Raji (cell line): ENCODE measurements around the gene TMEM256.

ENCODE experiments used
- POLR2A ChIP-seq: IDR thresholded peaks from 2 replicates; pipeline ENCODE4 v1.6.1; 2011; ENCODE audit warnings: low read depth, low read length, control low read depth; ENCODE audit not compliant: insufficient read depth

TMEM256 gene

DNA sequence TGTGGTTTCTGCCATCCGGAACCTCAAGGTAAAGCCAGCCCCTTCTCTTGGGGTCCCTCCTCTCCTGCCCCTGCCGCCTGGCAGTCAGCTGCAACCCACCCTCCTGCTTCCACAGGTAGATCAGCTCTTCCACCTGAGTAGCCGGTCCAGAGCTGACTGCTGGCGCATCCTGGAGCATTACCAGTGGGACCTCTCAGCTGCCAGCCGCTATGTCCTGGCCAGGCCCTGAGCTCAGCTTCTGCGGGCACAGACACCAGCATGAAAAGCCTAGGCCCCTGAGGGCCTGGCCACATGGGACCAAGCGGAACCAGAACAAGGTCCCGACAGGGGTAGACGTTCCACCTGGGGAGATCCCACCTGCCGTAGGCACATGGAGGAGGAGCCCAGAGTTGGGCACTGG lies 15.0 kb downstream of the TMEM256 start:
- TF ChIP-seq POLR2A, result no peak

GRCh38 chr17:7384489-7385081 lies 19.3 kb downstream of the TMEM256 start:
- no peak for TF ChIP-seq POLR2A

DNA sequence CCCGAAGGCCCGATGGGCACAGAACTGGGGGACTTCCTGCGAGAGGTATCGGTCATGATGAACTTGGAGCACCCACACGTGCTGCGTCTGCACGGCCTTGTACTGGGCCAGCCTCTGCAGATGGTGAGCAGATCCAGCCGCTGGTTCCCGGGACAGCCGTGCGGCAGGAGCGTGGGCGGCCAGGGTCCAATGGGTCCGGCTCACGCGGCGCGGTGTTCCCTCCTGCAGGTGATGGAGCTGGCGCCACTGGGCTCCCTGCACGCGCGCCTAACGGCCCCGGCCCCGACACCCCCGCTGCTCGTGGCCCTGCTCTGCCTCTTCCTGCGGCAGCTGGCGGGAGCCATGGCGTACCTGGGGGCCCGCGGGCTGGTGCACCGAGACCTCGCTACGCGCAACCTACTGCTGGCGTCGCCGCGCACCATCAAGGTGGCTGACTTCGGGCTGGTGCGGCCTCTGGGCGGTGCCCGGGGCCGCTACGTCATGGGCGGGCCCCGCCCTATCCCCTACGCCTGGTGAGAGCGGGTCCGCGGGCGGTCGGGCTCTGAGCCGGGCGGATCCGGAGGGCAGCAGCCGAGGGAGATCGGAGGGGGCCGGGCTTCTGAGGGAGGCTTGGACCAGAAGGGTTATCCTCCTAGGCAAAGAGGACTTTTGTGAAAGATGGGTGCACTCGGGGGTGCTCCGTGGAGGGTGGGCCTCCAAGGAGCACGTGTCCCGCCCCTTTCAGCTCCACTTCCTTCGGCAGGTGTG lies 20.0 kb downstream of the TMEM256 start:
- TF ChIP-seq POLR2A, result no peak; the same call in 1 of the 2 replicates

DNA sequence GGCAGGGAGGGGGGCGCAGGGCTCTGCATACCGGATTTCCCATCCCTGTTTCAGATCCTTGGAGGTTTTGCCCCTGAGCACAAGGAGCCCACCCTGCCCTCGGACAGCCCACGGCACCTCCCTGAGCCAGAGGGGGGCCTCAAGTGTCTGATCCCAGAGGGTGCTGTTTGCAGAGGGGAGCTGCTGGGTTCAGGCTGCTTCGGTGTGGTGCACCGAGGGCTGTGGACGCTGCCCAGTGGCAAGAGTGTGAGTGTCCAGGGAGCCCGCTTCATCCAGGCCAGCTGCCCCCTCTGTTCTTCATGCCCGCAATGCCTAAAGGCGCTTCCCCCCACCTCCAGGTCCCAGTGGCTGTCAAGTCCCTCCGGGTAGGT lies 20.5 kb downstream of the TMEM256 start:
- TF ChIP-seq POLR2A, result no peak

GRCh38 chr17:7382901-7383300 lies 21.0 kb downstream of the TMEM256 start:
- no peak for TF ChIP-seq POLR2A

GRCh38 chr17:7380855-7381683 lies 22.8 kb downstream of the TMEM256 start, which contains the start of gene TNK1:
Gene TNK1, plus strand, starts transcription at chr17:7381089. Its CDS starts 1,838 bp downstream, at chr17:7382927.
- TF ChIP-seq POLR2A, result no peak

DNA sequence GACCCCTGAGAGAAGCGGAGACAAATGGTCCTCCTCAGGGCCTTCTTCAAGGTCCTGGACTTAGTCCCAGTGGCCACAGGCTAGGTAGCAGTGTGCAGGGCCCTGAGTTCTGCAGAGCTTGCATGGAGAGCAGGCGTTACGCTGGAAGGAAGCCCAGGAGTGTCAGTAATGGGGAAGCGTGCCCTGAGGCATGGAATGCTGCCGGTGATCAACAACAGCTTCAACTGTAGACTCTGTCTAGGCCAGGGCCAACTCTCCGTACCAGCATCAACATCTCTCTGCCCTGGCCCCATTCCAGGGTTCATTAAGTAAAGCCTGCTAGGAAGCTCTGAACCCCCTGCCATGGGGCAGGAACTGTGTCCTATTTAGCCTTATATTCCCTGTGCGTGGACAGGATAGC lies 23.6 kb downstream of the TMEM256 start:
- no peak for TF ChIP-seq POLR2A

GRCh38 chr17:7379134-7379533 lies 24.8 kb downstream of the TMEM256 start:
- no peak for TF ChIP-seq POLR2A

GRCh38 chr17:7374353-7374752 lies 29.5 kb downstream of the TMEM256 start:
- no peak for TF ChIP-seq POLR2A

DNA sequence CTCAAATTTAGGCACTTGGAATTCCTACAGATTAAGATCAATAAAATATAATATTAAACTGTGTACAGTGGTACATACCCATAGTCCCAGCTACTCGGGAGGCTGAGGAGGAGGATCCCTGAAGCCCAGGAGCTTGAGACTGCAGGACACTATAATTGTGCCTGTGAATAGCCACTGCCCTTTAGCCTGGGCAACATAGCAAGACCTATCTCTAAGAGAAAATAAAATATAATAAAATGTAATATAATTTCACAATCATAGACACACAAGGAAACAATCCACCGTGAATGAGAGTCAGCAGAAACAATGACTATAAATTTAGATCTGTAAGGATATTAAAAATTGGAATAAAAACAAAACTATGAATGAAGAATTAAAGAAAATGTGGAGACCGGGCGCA lies 33.0 kb downstream of the TMEM256 start:
- no peak for TF ChIP-seq POLR2A

DNA sequence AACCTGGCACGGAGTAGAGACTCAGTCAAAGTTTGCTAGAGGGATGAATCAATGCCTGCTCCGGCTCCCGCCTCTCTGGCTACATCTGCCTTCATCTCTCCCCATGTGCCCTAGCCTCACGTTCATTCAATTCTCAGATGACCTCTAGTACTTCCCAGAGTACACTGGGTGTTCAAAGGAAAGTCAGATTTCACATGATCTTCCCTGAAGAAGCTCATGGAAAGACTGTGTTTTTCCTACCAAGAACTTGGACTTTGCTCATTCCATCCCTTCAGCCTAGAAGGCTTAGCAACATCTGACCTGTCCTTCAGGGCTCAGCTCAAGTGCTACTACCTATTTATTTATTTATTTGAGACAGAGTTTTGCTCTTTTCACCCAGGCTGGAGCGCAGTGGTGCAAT lies 34.1 kb downstream of the TMEM256 start:
- no peak for TF ChIP-seq POLR2A

GRCh38 chr17:7367918-7368598 lies 35.8 kb downstream of the TMEM256 start:
- no peak for TF ChIP-seq POLR2A

- no peak for TF ChIP-seq POLR2A
These were observed 36.8 kb downstream of the TMEM256 start for GRCh38 chr17:7367083-7367482.

- TF ChIP-seq POLR2A, result no peak
These were observed 40.6 kb downstream of the TMEM256 start for GRCh38 chr17:7363311-7363710.

DNA sequence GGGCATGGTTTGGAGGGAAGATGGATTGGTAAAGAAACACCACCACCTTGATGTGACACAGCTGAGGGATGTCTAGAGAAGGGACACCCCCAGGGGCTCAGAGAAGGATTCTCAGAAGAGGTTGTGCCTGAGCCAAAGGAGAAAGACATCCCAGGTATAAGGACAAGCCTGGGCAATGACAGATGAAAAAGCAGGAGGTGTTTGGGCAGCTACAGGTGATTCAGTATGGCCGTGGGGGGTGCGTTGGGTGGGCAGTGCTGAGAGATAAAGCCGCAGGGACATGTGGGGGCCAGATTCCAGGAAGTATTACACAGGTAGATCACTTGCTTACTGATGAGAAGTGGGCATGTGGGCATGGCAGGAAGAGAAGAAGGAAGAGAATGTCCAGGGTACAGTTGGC lies 42.0 kb downstream of the TMEM256 start:
- no peak for TF ChIP-seq POLR2A

DNA sequence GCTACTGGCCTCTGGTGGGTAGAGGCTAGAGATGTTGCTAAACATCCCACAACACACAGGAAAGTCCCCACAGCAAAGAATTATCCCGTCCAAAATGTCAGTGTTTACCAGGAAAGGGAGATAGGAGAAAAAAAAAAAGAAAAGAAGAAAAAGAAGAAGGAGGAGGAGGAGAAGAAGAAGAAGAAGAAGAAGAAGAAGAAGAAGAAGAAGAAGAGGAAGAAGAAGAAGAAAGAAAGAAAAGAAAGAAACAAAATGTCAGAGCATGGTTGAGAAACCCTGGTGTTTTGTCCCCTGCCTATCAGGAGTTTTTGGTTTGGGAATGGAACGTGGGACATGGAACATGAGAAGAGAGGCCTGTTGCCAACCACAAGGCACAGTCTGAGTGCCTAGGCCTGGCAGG lies 46.5 kb downstream of the TMEM256 start:
- TF ChIP-seq POLR2A, result no peak

DNA sequence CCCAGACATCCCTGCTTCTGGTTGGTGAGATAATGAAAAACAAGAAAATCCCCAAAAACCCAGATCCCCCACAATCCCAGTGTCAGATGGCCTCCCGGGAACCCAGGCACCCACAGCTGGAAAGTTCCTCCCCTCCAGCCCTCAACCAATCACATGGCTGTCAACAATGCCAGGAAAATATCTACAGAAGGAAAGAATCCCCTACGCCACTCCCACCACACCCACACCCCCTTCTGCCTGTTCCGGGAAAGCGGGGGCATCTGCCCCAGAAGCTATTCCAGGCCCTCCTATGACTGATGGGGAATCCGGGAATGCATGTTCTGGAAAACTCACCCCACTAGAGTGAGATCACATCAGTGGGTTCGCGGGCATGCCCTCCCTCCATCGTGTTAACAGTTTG lies 47.1 kb downstream of the TMEM256 start:
- TF ChIP-seq POLR2A, result no peak
